Measurements from ENCODE around the gene MID1.

The MID1 gene

GRCh38 chrX:10526451-10526850 lies 93.9 kb downstream of the MID1 start:
- no peaks in the 10 kb centered on the region for H3K36me3 ChIP-seq (ENCODE audit: low read depth)
- peaks cover 3% of the 10 kb centered on the region for H3K4me1 ChIP-seq (ENCODE audit: insufficient read depth, poor library complexity, severe bottlenecking)
- H3K27me3 ChIP-seq (ENCODE audit: insufficient read depth, poor library complexity, severe bottlenecking): no peaks in the 10 kb centered on the region
- no peak overlapping the region for H3K4me3 ChIP-seq (ENCODE audit: severe bottlenecking)
- no peak overlapping the region for H3K27ac ChIP-seq (ENCODE audit: poor library complexity, severe bottlenecking)
- no peak for TF ChIP-seq CTCF (IDR thresholded peaks at IDR 0.05; ENCODE audit: poor library complexity, severe bottlenecking)
- no peak for ATAC-seq (ENCODE audit: low read depth)
- DNase-seq (ENCODE audit: low spot score): no peak
- H3K9me3 ChIP-seq (ENCODE audit: severe bottlenecking): no peaks in the 10 kb centered on the region

DNA sequence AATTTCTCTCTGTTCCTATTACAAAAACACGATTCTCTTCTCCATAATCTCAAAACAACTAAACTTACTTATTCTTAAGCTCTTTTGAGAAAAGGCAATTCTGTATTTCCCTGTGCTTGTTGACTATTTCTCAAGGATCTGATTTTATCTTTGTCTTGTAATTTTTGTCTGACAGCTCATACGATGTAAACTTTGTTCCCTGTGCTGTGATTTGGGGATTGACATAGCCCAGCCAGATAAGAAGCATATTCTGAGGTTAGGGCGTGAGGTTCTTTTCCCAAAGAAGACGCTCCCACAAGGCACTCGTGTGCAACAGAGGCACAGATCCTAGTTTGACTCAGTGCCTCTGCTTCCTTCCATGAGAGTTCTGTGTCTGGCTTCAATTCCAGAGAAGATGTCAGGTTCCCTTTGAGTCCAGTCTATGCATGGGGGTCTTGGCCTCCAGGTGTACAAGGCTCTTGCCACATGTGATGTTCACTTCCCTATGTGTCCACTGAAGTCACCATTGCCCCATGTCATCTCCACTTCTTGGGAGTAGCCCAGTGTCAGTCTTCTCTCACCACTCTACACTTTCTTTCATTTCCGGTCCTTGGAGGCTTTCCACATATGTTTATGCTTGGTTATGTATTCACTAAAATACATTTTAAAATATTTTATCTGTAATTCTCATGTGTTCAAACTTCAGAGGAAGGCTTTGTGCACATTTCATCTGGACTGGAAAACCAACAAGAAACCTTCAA lies 94.8 kb downstream of the MID1 start:
- DNase-seq (ENCODE audit: low spot score): no peak

GRCh38 chrX:10524578-10524977 lies 95.8 kb downstream of the MID1 start:
- Histone ChIP-seq H3K27ac (ENCODE audit: poor library complexity, severe bottlenecking) (no peak overlapping the region), H3K9me3 (ENCODE audit: severe bottlenecking) (no peaks in the 10 kb centered on the region), H3K36me3 (ENCODE audit: low read depth) (no peaks in the 10 kb centered on the region), H3K4me3 (ENCODE audit: severe bottlenecking) (no peak overlapping the region), H3K27me3 (ENCODE audit: insufficient read depth, poor library complexity, severe bottlenecking) (no peaks in the 10 kb centered on the region), H3K4me1 (ENCODE audit: insufficient read depth, poor library complexity, severe bottlenecking) (peaks cover 2% of the 10 kb centered on the region)
- ATAC-seq (ENCODE audit: low read depth) (no peak), DNase-seq (ENCODE audit: low spot score) (no peak)
- TF ChIP-seq CTCF (IDR thresholded peaks at IDR 0.05; ENCODE audit: poor library complexity, severe bottlenecking): no peak

More for the DNA sequence above, 94.8 kb downstream of the MID1 start:
- no peak for TF ChIP-seq CTCF (IDR thresholded peaks at IDR 0.05; ENCODE audit: poor library complexity, severe bottlenecking)
- no peak for ATAC-seq (ENCODE audit: low read depth)
- Histone ChIP-seq H3K27ac (ENCODE audit: poor library complexity, severe bottlenecking) (no peak overlapping the region), H3K4me3 (ENCODE audit: severe bottlenecking) (no peak overlapping the region), H3K4me1 (ENCODE audit: insufficient read depth, poor library complexity, severe bottlenecking) (peaks cover 3% of the 10 kb centered on the region), H3K36me3 (ENCODE audit: low read depth) (no peaks in the 10 kb centered on the region), H3K9me3 (ENCODE audit: severe bottlenecking) (no peaks in the 10 kb centered on the region), H3K27me3 (ENCODE audit: insufficient read depth, poor library complexity, severe bottlenecking) (no peaks in the 10 kb centered on the region)

DNA sequence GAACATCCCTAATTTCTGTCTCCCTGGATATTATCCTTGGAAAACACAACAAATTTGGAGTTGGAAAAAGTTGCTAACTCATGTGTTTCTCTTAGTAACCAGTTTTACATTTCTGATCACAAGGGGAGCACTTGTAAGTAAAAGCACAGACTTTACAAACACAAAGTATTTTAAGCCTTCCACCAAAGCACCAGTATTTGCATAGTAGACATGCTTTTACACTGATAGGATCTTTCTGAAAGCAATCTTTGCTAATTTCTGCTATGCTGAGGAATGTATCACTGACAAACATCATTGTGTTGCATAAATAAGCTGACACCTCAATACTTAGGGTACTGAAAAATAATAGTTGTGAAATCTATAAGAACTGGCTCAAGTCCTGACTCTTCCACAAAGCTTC lies 100.6 kb downstream of the MID1 start:
- no peak for TF ChIP-seq CTCF (IDR thresholded peaks at IDR 0.05; ENCODE audit: poor library complexity, severe bottlenecking)
- H3K4me1 ChIP-seq (ENCODE audit: insufficient read depth, poor library complexity, severe bottlenecking): no peaks in the 10 kb centered on the region
- H3K4me3 ChIP-seq (ENCODE audit: severe bottlenecking): no peak overlapping the region
- no peaks in the 10 kb centered on the region for H3K27me3 ChIP-seq (ENCODE audit: insufficient read depth, poor library complexity, severe bottlenecking)
- ATAC-seq (ENCODE audit: low read depth) (no peak), DNase-seq (ENCODE audit: low spot score) (no peak)
- no peak overlapping the region for H3K27ac ChIP-seq (ENCODE audit: poor library complexity, severe bottlenecking)
- H3K36me3 ChIP-seq (ENCODE audit: low read depth): no peaks in the 10 kb centered on the region
- H3K9me3 ChIP-seq (ENCODE audit: severe bottlenecking): no peaks in the 10 kb centered on the region

GRCh38 chrX:10519278-10519677 lies 101.1 kb downstream of the MID1 start:
- Histone ChIP-seq H3K4me3 (ENCODE audit: severe bottlenecking) (no peak overlapping the region), H3K27ac (ENCODE audit: poor library complexity, severe bottlenecking) (no peak overlapping the region), H3K4me1 (ENCODE audit: insufficient read depth, poor library complexity, severe bottlenecking) (no peaks in the 10 kb centered on the region), H3K27me3 (ENCODE audit: insufficient read depth, poor library complexity, severe bottlenecking) (no peaks in the 10 kb centered on the region), H3K36me3 (ENCODE audit: low read depth) (no peaks in the 10 kb centered on the region), H3K9me3 (ENCODE audit: severe bottlenecking) (no peaks in the 10 kb centered on the region)
- no peak for TF ChIP-seq CTCF (IDR thresholded peaks at IDR 0.05; ENCODE audit: poor library complexity, severe bottlenecking)
- ATAC-seq (ENCODE audit: low read depth): no peak
- DNase-seq (ENCODE audit: low spot score): no peak

Data from RWPE2 (cell line).